Stimulated activated CD8-positive, alpha-beta memory T cell treated with anti-CD3 and anti-CD28 coated beads, Interleukin-7, amount 100 ng/mL, for 1 hour (primary cell): ENCODE results near the gene SP6.
A peak's percentile ranks its signal among the peaks of the same experiment; 100 is the strongest.

ENCODE experiments used
- DNase-seq, 2 donors: peaks; one replicate each; pipeline ENCODE4 v3.0.0-alpha.2; 2020; ENCODE audit warnings: low read depth in 2 of 2

Gene SP6

DNA sequence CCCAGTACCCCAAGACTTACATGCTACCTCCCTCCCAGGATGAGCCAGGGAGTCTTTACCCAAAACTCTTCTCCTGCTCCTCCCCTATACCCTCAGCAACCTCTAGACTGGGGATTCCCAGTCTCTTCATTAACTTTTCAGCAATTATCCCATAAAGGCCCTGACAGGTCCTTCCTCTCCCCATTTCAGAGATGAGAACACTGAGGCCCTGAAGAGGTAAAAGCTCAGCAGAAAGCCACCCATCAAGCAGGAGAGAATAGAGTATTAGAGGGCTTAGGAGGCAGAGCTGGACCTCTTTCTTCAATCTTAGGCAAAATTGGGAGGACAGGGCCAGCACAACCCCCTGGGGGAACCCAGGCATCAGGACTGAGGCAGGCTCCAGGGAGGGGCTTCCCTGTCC is 5.9 kb upstream of the SP6 start:
- DNase-seq, result no peak

GRCh38 chr17:47855737-47856136 is 4.8 kb upstream of the SP6 start:
- DNase-seq, result no peak

GRCh38 chr17:47853616-47854015 is 2.7 kb upstream of the SP6 start:
- no peak for DNase-seq

DNA sequence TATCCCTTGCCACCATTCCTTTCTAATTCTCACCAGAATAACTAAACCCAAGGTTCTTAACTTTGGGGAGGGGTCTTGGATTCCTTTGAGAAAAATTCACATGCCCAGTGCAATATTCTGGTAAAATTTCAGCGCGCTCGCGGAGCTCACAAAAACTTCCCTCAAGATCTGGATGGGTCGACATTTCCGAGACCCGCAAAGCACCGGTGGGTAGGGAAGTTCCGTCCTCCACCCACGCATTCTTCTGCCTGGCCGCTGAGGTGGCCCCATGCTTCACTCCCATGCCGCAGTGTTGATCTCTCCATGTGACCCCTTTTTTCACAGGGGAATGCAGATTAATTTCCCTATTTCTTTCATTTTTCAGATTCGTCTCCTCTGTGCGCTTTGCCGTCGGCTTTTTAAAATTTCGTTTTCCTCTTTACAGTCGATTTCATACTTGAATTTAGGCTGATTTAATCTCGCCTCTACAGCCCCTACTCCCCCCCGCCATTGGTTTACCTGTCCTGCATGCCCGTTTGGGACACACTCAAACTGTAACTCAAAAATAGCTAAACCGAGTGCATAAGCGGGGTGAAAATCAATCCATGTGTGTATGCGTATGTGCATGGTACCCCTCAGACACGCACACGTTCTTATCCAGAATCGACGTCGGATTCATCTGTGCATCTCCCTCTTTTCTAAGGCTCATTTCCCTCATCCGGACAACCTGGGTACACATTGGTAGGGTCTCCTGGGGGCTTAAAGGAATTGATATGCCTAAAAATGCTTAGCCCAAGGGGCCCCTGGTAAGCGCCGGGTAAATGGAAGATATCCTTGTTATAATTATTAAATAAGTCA is 1.4 kb upstream of the SP6 start:
- DNase-seq, result no peak

DNA sequence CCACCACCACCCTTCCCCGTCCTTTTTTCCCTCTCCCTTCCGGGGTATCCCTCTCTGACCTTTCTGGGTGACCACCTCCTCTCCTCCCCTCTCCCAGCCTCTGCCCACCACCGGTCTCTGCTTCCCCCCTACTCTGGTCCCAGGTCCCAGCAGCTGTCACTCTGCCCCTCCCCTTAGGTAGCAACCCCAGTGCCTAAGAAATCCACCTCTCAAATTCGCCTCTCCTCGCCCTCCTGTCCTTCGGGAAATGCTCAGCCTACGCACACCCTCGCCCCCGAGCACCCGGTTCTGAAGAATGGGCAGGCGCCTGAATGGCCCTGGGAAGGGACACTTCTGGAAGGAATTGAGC is 775 bp upstream of the SP6 start:
- DNase-seq, result no peak

DNA sequence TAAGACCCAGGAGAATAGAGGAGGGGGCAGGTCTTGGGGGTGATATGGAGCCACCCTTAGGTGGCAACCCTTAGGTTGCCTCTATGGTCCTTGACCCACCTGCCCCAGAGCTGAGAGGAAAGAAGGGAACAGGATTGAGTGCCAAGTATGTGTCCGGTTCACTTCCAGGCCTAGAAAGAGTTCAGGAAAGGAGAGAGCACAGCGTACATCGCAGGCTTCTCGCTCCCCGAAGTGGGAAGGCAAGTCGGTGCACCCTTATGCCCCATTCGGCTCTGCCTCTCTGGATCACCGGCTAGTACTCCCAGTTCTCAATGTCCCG is 631 bp downstream of the SP6 start:
- DNase-seq, result no peak

DNA sequence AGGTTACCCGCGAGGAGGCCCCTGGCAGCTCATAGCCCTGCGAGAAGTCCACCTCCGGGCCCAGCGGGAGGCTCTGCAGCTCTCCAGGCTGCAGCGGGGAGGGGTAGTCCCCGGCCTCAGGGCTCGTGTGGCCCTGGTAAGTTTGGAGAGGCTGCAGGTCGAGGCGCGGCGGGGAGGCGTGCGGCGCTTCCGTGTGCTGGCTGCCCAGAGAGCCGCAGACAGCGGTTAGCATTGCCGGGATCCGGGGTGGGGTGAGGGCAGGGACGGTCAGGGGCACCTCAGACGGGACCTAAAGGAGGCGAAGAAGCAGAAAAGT is 2.8 kb downstream of the SP6 start:
- DNase-seq, result no peak

- DNase-seq, result no peak
Measured at GRCh38 chr17:47847341-47848197, 3.4 kb downstream of the SP6 start.

DNA sequence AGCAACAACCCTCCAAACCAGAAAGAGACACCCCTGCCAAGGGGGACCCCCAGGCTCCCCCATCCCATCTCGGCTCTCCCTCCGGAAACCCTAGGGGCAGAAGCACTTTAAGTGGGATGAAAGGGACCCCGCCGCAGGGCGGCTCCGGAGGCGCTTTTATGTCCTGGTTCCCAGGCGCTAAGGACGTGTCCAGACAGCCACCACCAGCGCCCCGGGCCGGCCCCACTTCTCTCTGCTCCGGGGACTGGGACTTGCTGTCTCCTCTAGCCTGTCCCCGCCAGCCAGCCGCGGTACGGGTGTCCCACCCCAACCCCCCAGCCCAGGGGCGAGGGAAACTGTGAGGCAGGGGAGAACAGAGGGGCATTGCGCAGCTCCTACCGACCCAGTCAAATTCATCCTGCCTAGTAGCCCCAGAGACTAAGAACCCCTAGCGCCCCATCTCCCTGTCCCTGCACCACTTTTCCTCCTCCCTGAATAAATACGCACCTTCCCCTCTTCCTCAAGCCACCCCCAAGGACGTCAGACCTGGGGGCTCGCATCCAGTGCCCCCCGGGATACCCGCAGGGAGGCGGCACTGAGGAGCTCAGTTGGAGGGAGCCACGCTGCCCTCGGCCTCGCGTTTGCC is 4.1 kb downstream of the SP6 start:
- DNase-seq, result no peak

DNA sequence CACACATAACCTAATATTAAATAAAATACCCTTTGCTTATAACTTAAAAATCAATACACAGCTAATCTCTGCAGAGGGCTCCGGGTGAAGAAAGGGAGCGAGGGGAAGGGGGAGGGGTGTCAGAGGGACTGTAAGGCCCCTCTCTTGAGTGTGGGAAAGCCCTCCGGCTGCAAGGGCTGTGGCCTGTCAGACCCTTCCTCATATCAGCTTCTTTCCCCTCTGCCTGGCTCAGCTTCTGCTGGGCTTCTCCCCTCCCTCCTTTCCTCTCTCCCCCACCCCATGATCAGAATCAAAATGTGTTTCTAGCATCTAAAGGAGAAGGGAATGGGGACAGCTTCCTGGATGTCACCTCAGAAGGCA is 5.3 kb downstream of the SP6 start:
- no peak for DNase-seq

DNA sequence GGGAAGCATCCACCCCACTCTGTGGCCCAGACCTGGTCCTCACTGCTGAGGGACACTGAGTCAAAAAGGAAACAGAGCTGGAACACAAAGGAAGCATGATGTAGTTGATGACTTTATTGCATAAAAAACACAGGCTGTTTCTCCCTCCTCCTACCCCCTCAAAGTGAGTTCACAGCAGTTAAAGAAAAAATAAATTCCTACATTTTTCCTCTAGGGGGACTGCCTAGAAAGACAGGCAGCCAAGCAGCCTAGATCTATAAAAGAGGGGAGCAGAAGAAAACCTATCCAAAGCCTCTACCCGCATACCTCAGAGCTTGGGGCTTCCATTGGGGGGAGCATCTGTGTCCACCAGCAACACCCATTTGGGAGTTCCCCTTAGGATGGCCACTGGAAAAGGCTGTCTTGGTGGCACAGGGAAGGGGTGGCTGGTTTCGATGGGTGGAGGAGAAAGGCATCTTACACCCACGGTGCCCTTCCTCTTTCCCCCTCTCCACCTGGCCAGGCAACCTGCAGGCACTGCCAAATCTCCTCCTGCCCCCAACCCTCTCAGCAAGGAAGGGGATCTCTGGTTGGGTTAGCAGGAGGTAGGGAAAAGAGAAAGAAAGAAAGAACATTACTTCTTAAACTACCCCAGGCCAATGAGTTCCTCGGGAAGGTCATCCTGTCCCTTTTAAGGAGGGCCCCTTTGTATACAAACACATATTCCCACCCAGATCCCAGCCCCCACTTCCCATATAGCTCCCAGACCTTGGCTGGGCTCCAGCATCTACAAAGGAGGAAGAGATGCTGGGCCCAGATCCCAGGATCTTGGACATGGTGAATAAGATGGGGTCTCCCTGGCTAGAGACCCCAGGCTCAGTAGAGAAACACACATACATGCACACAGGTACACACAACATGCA is 5.9 kb downstream of the SP6 start:
- no peak for DNase-seq

GRCh38 chr17:47844227-47844626 is 6.7 kb downstream of the SP6 start:
- no peak for DNase-seq

DNA sequence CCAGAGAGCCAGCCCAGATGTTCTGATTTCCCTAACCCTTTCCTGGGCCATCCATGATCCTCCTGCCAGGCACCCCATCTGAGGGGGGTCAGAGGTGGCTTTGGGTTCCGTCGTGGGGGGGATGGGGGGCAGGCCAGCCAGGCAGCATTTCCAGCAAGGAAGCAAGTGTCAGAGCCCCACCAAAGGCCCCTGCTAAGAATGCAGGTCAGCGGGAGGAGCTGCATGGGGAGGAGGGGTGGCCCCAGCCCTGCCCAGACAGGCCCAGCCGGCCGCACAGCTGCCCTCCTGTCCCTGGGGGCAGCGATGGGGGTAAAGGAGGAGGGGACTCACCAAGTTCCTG is 7.6 kb downstream of the SP6 start:
- DNase-seq, result no peak

GRCh38 chr17:47841488-47842291 is 9.3 kb downstream of the SP6 start:
- no peak for DNase-seq

DNA sequence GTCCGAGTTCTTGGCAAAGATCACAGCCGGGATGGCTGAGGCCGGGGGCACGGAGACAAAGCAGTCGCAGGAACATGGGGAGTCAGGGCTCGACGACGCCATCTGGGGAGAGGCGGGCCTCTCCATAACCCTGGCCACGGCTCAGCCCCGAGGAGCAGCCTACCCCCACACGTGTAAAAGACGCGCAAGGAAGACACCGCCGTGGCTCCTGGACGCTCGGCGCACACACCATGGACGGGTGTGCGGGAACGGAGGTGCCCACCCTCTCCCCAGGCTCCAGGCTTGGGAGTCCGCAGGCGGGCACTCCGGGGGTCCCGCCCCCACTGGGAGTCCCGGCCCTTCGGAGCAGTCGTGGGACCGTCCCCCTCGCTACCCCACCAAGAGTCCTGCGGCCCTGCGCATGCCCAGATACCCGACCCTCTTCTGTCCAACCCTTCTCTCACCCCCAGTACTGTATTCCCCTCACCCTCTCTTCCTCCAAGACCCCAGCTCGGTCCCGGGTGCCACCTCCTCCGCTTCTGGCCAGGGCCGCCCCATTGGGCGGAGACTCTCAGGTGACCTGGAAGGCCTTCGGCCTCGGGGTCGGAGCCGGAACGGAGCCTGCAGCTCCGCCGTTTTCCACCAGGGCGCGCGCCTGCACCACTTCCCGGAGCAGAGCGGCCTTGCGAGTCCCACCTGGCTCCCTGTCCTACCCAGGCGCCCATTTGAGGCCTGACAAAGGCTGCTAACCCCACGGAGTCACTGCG is 10.0 kb downstream of the SP6 start, which contains the start of gene SCRN2:
TSS of gene SCRN2 (minus strand) at position 532 of the 746 bp plus-strand sequence. CDS start at position 102, 430 bp downstream.
- DNase-seq, result peak; percentile 74 to 75

DNA sequence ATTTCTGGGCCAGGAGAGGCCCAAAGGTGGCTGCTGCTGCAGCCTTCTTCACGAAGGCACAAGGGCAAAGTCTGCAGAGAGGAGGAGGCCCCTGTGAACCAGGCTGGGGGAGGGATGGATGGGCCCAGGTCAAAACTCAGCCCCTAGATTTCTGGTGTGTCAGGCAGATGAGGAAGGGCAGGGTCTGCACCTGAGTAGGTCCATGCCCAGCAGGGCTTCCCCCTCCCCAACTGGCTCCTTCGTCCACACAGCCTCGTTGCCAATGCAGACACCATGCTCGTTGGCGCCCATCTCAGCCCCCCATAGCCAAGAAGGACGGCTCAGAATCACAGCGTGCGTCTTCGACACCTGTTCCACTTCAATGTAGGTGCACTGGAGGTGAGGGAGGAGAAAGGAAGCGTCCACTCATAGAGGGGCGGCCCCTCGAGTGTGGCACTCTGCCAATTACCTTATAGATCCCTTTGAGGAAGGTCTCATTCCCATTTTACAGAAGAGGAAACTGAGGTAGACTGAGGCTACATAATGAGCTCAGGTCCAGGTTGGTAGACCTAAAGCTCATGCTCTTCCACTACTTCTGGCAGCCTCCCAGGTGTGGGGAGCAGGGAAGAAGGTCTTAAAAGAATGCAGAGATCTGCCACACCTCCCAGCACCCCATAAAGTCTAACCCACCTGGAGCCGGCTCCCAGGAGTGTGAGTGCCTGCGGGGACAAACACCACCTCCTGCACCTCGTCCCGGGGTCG is 10.8 kb downstream of the SP6 start:
- DNase-seq, result no peak

- DNase-seq, result no peak
Measured at GRCh38 chr17:47839071-47839470, 11.9 kb downstream of the SP6 start.

DNA sequence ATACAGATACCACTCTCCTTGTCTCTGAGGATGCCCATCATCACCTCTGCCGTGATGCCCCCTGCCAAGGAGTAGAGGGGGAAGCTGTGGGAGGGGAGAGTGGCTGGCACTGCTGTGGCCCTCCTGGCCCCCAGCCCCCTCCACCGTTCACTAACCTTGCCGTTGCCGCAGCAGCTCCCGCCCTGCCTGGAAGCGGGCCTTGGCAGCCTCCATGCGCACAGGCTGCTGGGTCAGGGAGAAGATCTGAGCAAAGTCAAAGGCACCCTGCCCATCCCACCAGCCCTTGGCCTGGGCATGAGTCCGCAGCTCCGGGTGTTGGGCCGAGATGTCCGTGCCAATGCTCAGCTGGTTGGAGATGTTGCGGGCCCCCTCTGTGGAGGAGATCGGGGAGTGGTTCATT is 12.3 kb downstream of the SP6 start:
- no peak for DNase-seq

DNA sequence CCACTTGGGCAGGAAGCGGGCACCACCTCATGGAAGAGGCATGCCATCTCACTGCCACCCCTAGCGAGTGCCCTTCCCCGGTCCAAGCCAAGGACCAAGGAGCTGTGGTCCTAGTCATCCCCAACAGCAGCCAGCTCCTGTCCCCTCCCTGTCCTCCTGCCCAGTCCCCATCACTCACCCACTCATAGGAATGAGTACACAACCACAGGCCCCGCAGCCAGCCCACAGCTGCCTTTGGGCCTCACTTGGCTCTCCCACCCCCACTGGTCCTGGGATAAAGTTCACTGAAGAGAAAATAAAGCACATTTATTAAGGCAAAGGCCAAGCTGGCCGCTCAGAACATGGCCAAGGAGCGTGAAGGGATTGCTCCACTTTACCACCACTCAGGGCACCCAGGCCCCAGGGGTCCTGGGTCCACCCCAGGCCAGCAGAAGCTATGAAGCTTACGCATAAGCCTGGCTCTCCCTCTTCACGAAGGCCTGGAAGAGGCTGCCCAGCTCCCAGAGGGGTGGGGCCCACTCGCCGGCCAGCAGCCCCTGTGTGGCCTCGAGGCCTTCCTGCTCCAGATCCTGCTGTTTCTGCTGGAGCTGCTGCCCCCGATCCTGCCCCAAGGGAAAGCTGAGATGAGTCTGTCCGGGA is 13.4 kb downstream of the SP6 start:
- DNase-seq, result no peak
